PFSK-1 (cell line): ENCODE data around the gene UGCG.

Source experiments
- FOXP2 ChIP-seq: optimal IDR thresholded peaks from 2 replicates; pipeline ENCODE3; 2011; ENCODE audit warnings: borderline replicate concordance, control low read depth, inconsistent platforms; ENCODE audit not compliant: insufficient read depth; ENCODE audit errors: extremely low read length, extremely low read depth
- POLR2AphosphoS5 ChIP-seq: IDR thresholded peaks from 2 replicates; pipeline ENCODE4 v1.6.1; 2012; ENCODE audit warnings: low read depth, mild to moderate bottlenecking, control low read depth, low read length, moderate library complexity
- SIN3A ChIP-seq: IDR thresholded peaks from 2 replicates; pipeline ENCODE4 v1.6.1; 2012; ENCODE audit warnings: mild to moderate bottlenecking, low read length, moderate library complexity, borderline replicate concordance; ENCODE audit not compliant: insufficient read depth
- TAF1 ChIP-seq: IDR thresholded peaks from 2 replicates; pipeline ENCODE4 v1.6.1; 2012; ENCODE audit warnings: low read length, control low read depth, borderline replicate concordance; ENCODE audit not compliant: insufficient read depth
- TF ChIP-seq, protein P1 (sequence below), 2 experiments: IDR thresholded peaks; 2 replicates each; pipeline versions ENCODE4 v1.6.1 to v1.8.0; 2011 to 2012; ENCODE audit warnings: low read depth in 2 of 2, low read length in 2 of 2, control low read depth in 1 of 2, inconsistent platforms in 1 of 2, mild to moderate bottlenecking in 1 of 2, moderate library complexity in 1 of 2; ENCODE audit not compliant: insufficient read depth in 1 of 2

UGCG gene

GRCh38 chr9:111854799-111855198, 41.8 kb upstream of the UGCG start:
- TF ChIP-seq, protein P1, sequence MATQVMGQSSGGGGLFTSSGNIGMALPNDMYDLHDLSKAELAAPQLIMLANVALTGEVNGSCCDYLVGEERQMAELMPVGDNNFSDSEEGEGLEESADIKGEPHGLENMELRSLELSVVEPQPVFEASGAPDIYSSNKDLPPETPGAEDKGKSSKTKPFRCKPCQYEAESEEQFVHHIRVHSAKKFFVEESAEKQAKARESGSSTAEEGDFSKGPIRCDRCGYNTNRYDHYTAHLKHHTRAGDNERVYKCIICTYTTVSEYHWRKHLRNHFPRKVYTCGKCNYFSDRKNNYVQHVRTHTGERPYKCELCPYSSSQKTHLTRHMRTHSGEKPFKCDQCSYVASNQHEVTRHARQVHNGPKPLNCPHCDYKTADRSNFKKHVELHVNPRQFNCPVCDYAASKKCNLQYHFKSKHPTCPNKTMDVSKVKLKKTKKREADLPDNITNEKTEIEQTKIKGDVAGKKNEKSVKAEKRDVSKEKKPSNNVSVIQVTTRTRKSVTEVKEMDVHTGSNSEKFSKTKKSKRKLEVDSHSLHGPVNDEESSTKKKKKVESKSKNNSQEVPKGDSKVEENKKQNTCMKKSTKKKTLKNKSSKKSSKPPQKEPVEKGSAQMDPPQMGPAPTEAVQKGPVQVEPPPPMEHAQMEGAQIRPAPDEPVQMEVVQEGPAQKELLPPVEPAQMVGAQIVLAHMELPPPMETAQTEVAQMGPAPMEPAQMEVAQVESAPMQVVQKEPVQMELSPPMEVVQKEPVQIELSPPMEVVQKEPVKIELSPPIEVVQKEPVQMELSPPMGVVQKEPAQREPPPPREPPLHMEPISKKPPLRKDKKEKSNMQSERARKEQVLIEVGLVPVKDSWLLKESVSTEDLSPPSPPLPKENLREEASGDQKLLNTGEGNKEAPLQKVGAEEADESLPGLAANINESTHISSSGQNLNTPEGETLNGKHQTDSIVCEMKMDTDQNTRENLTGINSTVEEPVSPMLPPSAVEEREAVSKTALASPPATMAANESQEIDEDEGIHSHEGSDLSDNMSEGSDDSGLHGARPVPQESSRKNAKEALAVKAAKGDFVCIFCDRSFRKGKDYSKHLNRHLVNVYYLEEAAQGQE (IDR thresholded peaks at IDR 0.05; ENCODE audit: insufficient read depth in 1 of 2, low read depth in 2 of 2, low read length in 2 of 2): no peak
- TF ChIP-seq TAF1: no peak
- TF ChIP-seq SIN3A: no peak
- TF ChIP-seq FOXP2: no peak
- no peak for TF ChIP-seq POLR2AphosphoS5

DNA sequence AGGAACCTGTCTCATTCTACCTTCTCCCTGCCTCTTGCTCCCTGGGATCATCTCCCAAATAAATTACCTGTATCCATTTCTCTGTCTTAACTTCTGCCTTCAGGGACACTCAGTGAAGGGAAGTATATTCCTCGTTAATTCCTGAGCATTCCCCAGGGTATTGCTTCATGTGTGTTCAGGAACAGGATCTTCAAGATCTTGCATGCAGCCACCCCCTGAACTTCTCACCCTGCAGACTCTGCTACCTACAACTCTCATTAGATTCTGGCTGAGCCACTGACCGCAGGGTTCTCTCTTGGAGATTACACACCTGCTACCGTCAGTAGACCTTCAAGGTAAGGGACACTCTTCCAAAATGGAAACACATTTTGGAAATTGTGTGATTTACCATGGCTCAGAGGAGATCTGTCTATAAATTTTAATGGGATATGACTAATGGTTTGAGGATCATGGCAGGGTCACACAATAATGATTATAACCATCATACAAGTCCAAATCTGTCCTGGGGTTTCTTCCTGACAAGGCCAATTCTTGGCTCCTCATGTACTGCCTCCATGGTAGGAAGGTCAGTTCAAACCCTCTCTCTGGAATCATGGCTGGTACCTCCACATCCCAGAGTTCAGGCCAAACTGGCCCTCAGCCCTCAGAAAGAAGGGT, 38.9 kb upstream of the UGCG start:
- no peak for TF ChIP-seq POLR2AphosphoS5

DNA sequence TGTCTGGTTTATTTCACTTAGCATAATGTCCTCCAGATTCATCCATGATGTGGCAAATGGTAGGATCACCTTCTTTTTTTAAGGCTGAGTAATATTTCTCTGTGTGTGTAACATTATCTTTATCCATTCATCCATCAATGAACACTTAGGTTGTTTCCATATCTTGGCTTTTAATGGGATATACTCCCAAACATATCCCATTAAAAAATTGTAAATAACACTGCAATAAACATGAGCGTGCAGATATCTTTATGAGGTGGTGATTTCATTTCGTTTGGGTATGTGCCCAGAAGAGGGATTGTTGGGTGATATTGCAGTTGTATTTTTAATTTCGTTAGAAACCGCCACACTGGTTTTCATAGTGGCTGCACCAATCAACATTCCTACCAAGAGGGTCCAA, 36.2 kb upstream of the UGCG start:
- TF ChIP-seq SIN3A (no peak), TAF1 (no peak), POLR2AphosphoS5 (no peak), FOXP2 (no peak)
- TF ChIP-seq, protein P1 (IDR thresholded peaks at IDR 0.05; ENCODE audit: insufficient read depth in 1 of 2, low read depth in 2 of 2, low read length in 2 of 2): no peak

DNA sequence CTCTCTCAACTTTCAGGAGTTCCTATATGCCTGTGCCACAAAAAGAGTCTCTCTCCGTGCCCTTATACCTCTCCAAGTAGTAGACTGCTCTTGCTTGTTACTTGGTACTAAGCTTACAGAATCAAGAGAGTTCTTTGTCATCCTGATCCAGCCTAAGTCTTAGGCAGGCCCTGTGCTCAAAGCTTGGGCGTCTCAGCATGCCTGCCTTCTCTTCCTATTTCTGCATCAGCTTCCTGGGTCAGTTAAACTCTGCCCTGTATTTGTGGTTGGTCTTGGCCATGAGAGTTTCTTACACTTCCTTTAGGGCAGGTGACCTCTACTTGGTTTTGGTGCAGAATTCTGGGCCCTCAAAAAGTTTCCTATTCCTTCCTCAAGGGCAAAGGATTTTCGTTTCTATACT, 33.0 kb upstream of the UGCG start:
- no peak for TF ChIP-seq SIN3A
- TF ChIP-seq FOXP2: no peak
- no peak for TF ChIP-seq TAF1
- TF ChIP-seq, protein P1 (IDR thresholded peaks at IDR 0.05; ENCODE audit: insufficient read depth in 1 of 2, low read depth in 2 of 2, low read length in 2 of 2): no peak
- TF ChIP-seq POLR2AphosphoS5: no peak

GRCh38 chr9:111866976-111867375, 29.6 kb upstream of the UGCG start:
- TF ChIP-seq FOXP2 (no peak), TAF1 (no peak), POLR2AphosphoS5 (no peak), SIN3A (no peak)
- TF ChIP-seq, protein P1 (IDR thresholded peaks at IDR 0.05; ENCODE audit: insufficient read depth in 1 of 2, low read depth in 2 of 2, low read length in 2 of 2): no peak
